ENCODE measurements around the gene PRKN.
"Not testable (repeated sequence)": the region's sequence is repeated elsewhere in the genome, so short reads cannot be mapped to it uniquely, and the experiment has no call there.

PRKN gene

GRCh38 chr6:161903584-161904212 lies 823.9 kb downstream of the PRKN start:
- no peak for DNase-seq (ENCODE audit: low spot score)

GRCh38 chr6:161901740-161902426 lies 825.7 kb downstream of the PRKN start:
- no peak for DNase-seq (ENCODE audit: low spot score)

- no peak for DNase-seq (ENCODE audit: low spot score)
Measured at GRCh38 chr6:161894436-161894835, 833.1 kb downstream of the PRKN start.

- no peak for DNase-seq (ENCODE audit: low spot score)
Measured at GRCh38 chr6:161891542-161891941, 836.0 kb downstream of the PRKN start.

GRCh38 chr6:161890832-161891297 lies 836.7 kb downstream of the PRKN start:
- DNase-seq (ENCODE audit: low spot score): no peak

- DNase-seq (ENCODE audit: low spot score): no peak
Measured at GRCh38 chr6:161890133-161890831, 837.3 kb downstream of the PRKN start.

- DNase-seq (ENCODE audit: low spot score): no peak
Measured at GRCh38 chr6:161889324-161889723, 838.2 kb downstream of the PRKN start.

- not testable (repeated sequence) for DNase-seq (ENCODE audit: low spot score)
Measured at GRCh38 chr6:161886545-161886944, 841.0 kb downstream of the PRKN start.

- DNase-seq (ENCODE audit: low spot score): no peak
Measured at GRCh38 chr6:161884782-161885181, 842.8 kb downstream of the PRKN start.

GRCh38 chr6:161882196-161882765 lies 845.3 kb downstream of the PRKN start:
- DNase-seq (ENCODE audit: low spot score): no peak

GRCh38 chr6:161880056-161880455 lies 847.5 kb downstream of the PRKN start:
- DNase-seq (ENCODE audit: low spot score): no peak

- DNase-seq (ENCODE audit: low spot score): no peak
Measured at GRCh38 chr6:161876231-161876630, 851.3 kb downstream of the PRKN start.

GRCh38 chr6:161870236-161870901 lies 857.2 kb downstream of the PRKN start:
- DNase-seq (ENCODE audit: low spot score): no peak

GRCh38 chr6:161869491-161869890 lies 858.1 kb downstream of the PRKN start:
- DNase-seq (ENCODE audit: low spot score): no peak

GRCh38 chr6:161866570-161866969 lies 861.0 kb downstream of the PRKN start:
- DNase-seq (ENCODE audit: low spot score): no peak

GRCh38 chr6:161861061-161861460 lies 866.5 kb downstream of the PRKN start:
- not testable (repeated sequence) for DNase-seq (ENCODE audit: low spot score)

GRCh38 chr6:161853657-161854056 lies 873.9 kb downstream of the PRKN start:
- DNase-seq (ENCODE audit: low spot score): no peak

- not testable (repeated sequence) for DNase-seq (ENCODE audit: low spot score)
Measured at GRCh38 chr6:161851486-161851885, 876.1 kb downstream of the PRKN start.

- peak; percentile 5 for DNase-seq (ENCODE audit: low spot score)
Measured at GRCh38 chr6:161850562-161850961, 877.0 kb downstream of the PRKN start.

- no peak for DNase-seq (ENCODE audit: low spot score)
Measured at GRCh38 chr6:161847628-161848027, 879.9 kb downstream of the PRKN start.

GRCh38 chr6:161844804-161845203 lies 882.8 kb downstream of the PRKN start:
- no peak for DNase-seq (ENCODE audit: low spot score)

- DNase-seq (ENCODE audit: low spot score): no peak
Measured at GRCh38 chr6:161843066-161843465, 884.5 kb downstream of the PRKN start.
